Measurements from ENCODE around the gene DTX1. TPM values are rescaled to one million over a fixed set of nuclear protein-coding genes. Genes with fewer than 3 reads are reported as not detected.
A peak's percentile ranks its signal among the peaks of the same experiment; 100 is the strongest.

Gene DTX1
- total RNA-seq, 1 experiment from 2014 or later = not detected

GRCh38 chr12:113109360-113109759, 52.8 kb downstream of the DTX1 start:
- Histone ChIP-seq H4K20me1 (ENCODE audit: low read length) (no peaks in the 10 kb centered on the region), H3K4me3 (ENCODE audit: low read length) (no peak overlapping the region), H3K9ac (ENCODE audit: low read length) (no peak overlapping the region), H3K9me3 (ENCODE audit: low read length) (no peaks in the 10 kb centered on the region), H3K27ac (ENCODE audit: low read length) (no peak overlapping the region), H3K4me2 (ENCODE audit: low read length) (no peak overlapping the region), H3K27me3 (ENCODE audit: low read length) (no peaks in the 10 kb centered on the region), H3K4me1 (ENCODE audit: insufficient read depth, low read length) (no peaks in the 10 kb centered on the region), H3F3A (ENCODE audit: low read length, unreplicated experiment) (no peaks in the 10 kb centered on the region), H3K9me2 (replicated peaks; ENCODE audit: low read length) (no peaks in the 10 kb centered on the region), H3K79me2 (ENCODE audit: low read length) (no peaks in the 10 kb centered on the region), H3K36me3 (ENCODE audit: low read depth, low read length) (no peaks in the 10 kb centered on the region), H2AFZ (ENCODE audit: low read length) (no peak overlapping the region)
- no peak for DNase-seq
- intact Hi-C loops (cut with micrococcal nuclease) = no loop called here
- TF ChIP-seq CTCF (conservative IDR thresholded peaks at IDR 0.05; ENCODE audit: low read depth, low read length) (no peak), EZH2 (IDR thresholded peaks at IDR 0.05; ENCODE audit: low read length, unreplicated experiment) (no peak), EZH2phosphoT487 (IDR thresholded peaks at IDR 0.05; ENCODE audit: borderline replicate concordance, low read length) (no peak)
- ChIA-PET POLR2A (ENCODE audit: unreplicated experiment) (no interaction called here), CTCF (no interaction called here)
- peak; percentile 30; the same call in 1 of the 2 replicates for ATAC-seq
- BruUV-seq (replicated peaks) = no TSS peak

GRCh38 chr12:113109872-113110599, 53.5 kb downstream of the DTX1 start:
- intact Hi-C loops (cut with micrococcal nuclease) = no loop called here
- H3F3A ChIP-seq (ENCODE audit: low read length, unreplicated experiment) = no peaks in the 10 kb centered on the region
- no peak overlapping the region for H3K4me2 ChIP-seq (ENCODE audit: low read length)
- ChIA-PET CTCF (no interaction called here), POLR2A (ENCODE audit: unreplicated experiment) (no interaction called here)
- H3K36me3 ChIP-seq (ENCODE audit: low read depth, low read length) = no peaks in the 10 kb centered on the region
- ATAC-seq (no peak), DNase-seq (no peak)
- BruUV-seq (replicated peaks) = no TSS peak
- H3K9me3 ChIP-seq (ENCODE audit: low read length) = no peaks in the 10 kb centered on the region
- H3K27ac ChIP-seq (ENCODE audit: low read length) = no peak overlapping the region
- H3K79me2 ChIP-seq (ENCODE audit: low read length) = no peaks in the 10 kb centered on the region
- no peak overlapping the region for H3K4me3 ChIP-seq (ENCODE audit: low read length)
- no peaks in the 10 kb centered on the region for H4K20me1 ChIP-seq (ENCODE audit: low read length)
- no peaks in the 10 kb centered on the region for H3K27me3 ChIP-seq (ENCODE audit: low read length)
- TF ChIP-seq EZH2phosphoT487 (IDR thresholded peaks at IDR 0.05; ENCODE audit: borderline replicate concordance, low read length) (no peak), EZH2 (IDR thresholded peaks at IDR 0.05; ENCODE audit: low read length, unreplicated experiment) (no peak), CTCF (conservative IDR thresholded peaks at IDR 0.05; ENCODE audit: low read depth, low read length) (no peak)
- H3K9ac ChIP-seq (ENCODE audit: low read length) = no peak overlapping the region
- H2AFZ ChIP-seq (ENCODE audit: low read length) = no peak overlapping the region
- H3K4me1 ChIP-seq (ENCODE audit: insufficient read depth, low read length) = no peaks in the 10 kb centered on the region
- H3K9me2 ChIP-seq (replicated peaks; ENCODE audit: low read length) = no peaks in the 10 kb centered on the region

GRCh38 chr12:113111247-113111646, 54.7 kb downstream of the DTX1 start:
- ATAC-seq = no peak
- H3K27me3 ChIP-seq (ENCODE audit: low read length) = no peaks in the 10 kb centered on the region
- no peak overlapping the region for H3K4me3 ChIP-seq (ENCODE audit: low read length)
- no peaks in the 10 kb centered on the region for H3K4me1 ChIP-seq (ENCODE audit: insufficient read depth, low read length)
- TF ChIP-seq EZH2 (IDR thresholded peaks at IDR 0.05; ENCODE audit: low read length, unreplicated experiment) (no peak), EZH2phosphoT487 (IDR thresholded peaks at IDR 0.05; ENCODE audit: borderline replicate concordance, low read length) (no peak), CTCF (conservative IDR thresholded peaks at IDR 0.05; ENCODE audit: low read depth, low read length) (no peak)
- DNase-seq = no peak
- no peaks in the 10 kb centered on the region for H3K79me2 ChIP-seq (ENCODE audit: low read length)
- H3K9me2 ChIP-seq (replicated peaks; ENCODE audit: low read length) = no peaks in the 10 kb centered on the region
- no peaks in the 10 kb centered on the region for H3F3A ChIP-seq (ENCODE audit: low read length, unreplicated experiment)
- ChIA-PET POLR2A (ENCODE audit: unreplicated experiment) (no interaction called here), CTCF (no interaction called here)
- H3K4me2 ChIP-seq (ENCODE audit: low read length) = no peak overlapping the region
- H2AFZ ChIP-seq (ENCODE audit: low read length) = no peak overlapping the region
- intact Hi-C loops (cut with micrococcal nuclease) = no loop called here
- no peaks in the 10 kb centered on the region for H4K20me1 ChIP-seq (ENCODE audit: low read length)
- H3K9ac ChIP-seq (ENCODE audit: low read length) = no peak overlapping the region
- no peaks in the 10 kb centered on the region for H3K9me3 ChIP-seq (ENCODE audit: low read length)
- BruUV-seq (replicated peaks) = no TSS peak
- H3K27ac ChIP-seq (ENCODE audit: low read length) = no peak overlapping the region
- H3K36me3 ChIP-seq (ENCODE audit: low read depth, low read length) = no peaks in the 10 kb centered on the region

Data from PC-3 (cell line).